Prostate gland (tissue), 2 donors: ENCODE data around the gene SFSWAP.

Source experiments
- POLR2A ChIP-seq: fragments of 450-650 bp; IDR thresholded peaks from one replicate; pipeline ENCODE4 v1.6.1; 2016; ENCODE audit warnings: antibody characterized with exemption, mild to moderate bottlenecking
- TF ChIP-seq, protein P1 (sequence below), 4 experiments: fragments of 200-600 bp in 2 of 4; fragments of 450-650 bp in 2 of 4; sonication (generic) in 2 of 4; IDR thresholded peaks; 1 replicate in 3 of 4; 2 replicates in 1 of 4; pipeline ENCODE4 v1.5.1; 2016 to 2019; ENCODE audit warnings: antibody characterized with exemption in 4 of 4, mild to moderate bottlenecking in 2 of 4, moderate library complexity in 2 of 4

DNA sequence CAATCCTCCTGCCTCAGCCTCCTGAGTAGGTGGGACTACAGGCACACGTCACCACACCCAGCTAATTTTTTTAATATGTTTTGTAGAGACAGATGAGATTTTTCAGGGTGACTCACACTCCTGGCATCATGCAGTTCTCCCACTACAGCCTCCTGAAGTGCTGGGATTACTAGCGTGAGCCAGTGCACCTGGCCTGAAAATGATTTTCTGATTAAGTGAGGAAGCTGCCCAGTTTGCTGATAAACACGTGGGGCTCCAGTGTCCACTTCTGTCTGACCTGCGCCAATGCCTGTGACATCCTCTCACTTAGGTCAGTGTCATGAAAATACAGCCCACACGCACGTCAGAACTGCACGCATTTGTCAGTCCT is 37.0 kb upstream of the SFSWAP start:
- TF ChIP-seq, protein P1, sequence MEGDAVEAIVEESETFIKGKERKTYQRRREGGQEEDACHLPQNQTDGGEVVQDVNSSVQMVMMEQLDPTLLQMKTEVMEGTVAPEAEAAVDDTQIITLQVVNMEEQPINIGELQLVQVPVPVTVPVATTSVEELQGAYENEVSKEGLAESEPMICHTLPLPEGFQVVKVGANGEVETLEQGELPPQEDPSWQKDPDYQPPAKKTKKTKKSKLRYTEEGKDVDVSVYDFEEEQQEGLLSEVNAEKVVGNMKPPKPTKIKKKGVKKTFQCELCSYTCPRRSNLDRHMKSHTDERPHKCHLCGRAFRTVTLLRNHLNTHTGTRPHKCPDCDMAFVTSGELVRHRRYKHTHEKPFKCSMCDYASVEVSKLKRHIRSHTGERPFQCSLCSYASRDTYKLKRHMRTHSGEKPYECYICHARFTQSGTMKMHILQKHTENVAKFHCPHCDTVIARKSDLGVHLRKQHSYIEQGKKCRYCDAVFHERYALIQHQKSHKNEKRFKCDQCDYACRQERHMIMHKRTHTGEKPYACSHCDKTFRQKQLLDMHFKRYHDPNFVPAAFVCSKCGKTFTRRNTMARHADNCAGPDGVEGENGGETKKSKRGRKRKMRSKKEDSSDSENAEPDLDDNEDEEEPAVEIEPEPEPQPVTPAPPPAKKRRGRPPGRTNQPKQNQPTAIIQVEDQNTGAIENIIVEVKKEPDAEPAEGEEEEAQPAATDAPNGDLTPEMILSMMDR (IDR thresholded peaks at IDR 0.05) = no peak
- no peak for TF ChIP-seq POLR2A
